H1 (cell line): ENCODE results near the gene PVALB. TPM values are rescaled to one million over a fixed set of nuclear protein-coding genes. Genes with fewer than 3 reads are reported as not detected.

Experiments
- CTCF ChIA-PET: fragments of 300-600 bp; sonication (Branson Sonifier 250); formaldehyde crosslinking; loops from one replicate; lab custom pipeline; 2021; ENCODE audit not compliant: partially characterized antibody; lab: Charles Lee
- POLR2A ChIA-PET: fragments of 300-600 bp; sonication (Branson Sonifier 250); formaldehyde crosslinking; loops from one replicate; lab custom pipeline; 2021; ENCODE audit warnings: inconsistent platforms; ENCODE audit not compliant: partially characterized antibody; lab: Charles Lee
- DNase-seq, 2 experiments: peaks; one replicate each; pipeline versions ENCODE4 v3.0.0 to v3.0.0-alpha.2; 2010 to 2022; ENCODE audit warnings: low spot score in 2 of 2, low read depth in 1 of 2, mixed read lengths in 1 of 2
- FAIRE-seq: peaks from 2 replicates; lab custom pipeline; 2011; peaks lifted over from hg19 to GRCh38; lab: Jason Lieb, UNC
- H2AFZ ChIP-seq: 2 replicates; pipeline ENCODE4 v1.8.1; 2012; ENCODE audit warnings: low read length, inconsistent platforms
- H2AK5ac ChIP-seq: 2 replicates; pipeline ENCODE4 v1.6.1; 2013; ENCODE audit warnings: low read depth, low read length
- H2BK120ac ChIP-seq: replicated peaks from 2 replicates; pipeline ENCODE3; 2013; ENCODE audit warnings: low read depth, low read length, inconsistent platforms
- H2BK12ac ChIP-seq: 2 replicates; pipeline ENCODE4 v1.6.1; 2013; ENCODE audit warnings: low read depth, low read length
- H2BK15ac ChIP-seq: 2 replicates; pipeline ENCODE4 v1.6.1; 2013; ENCODE audit warnings: low read length
- H2BK20ac ChIP-seq: 2 replicates; pipeline ENCODE4 v1.6.1; 2013; ENCODE audit warnings: low read length
- H2BK5ac ChIP-seq: 2 replicates; pipeline ENCODE4 v1.6.1; 2013; ENCODE audit warnings: low read depth, low read length
- H3K14ac ChIP-seq: 2 replicates; pipeline ENCODE4 v1.6.1; 2013; ENCODE audit warnings: inconsistent platforms; ENCODE audit not compliant: insufficient read length
- H3K18ac ChIP-seq: 2 replicates; pipeline ENCODE4 v1.6.1; 2013; ENCODE audit warnings: low read length; ENCODE audit errors: extremely low read depth
- H3K23ac ChIP-seq: 2 replicates; pipeline ENCODE4 v1.6.1; 2013; ENCODE audit warnings: inconsistent platforms; ENCODE audit not compliant: insufficient read length
- H3K23me2 ChIP-seq: 2 replicates; pipeline ENCODE4 v1.6.1; 2013; ENCODE audit warnings: low read depth, low read length
- H3K27ac ChIP-seq: 2 replicates; pipeline ENCODE4 v1.6.1; 2011; ENCODE audit warnings: low read depth, low read length, inconsistent platforms
- H3K27me3 ChIP-seq, 4 experiments: replicated peaks in 1 of 4; 1 replicate in 1 of 4; 2 replicates in 3 of 4; pipeline versions ENCODE4 v1.6.1 to v1.8.1; 2011 to 2013; ENCODE audit warnings: low read length in 3 of 4, mild to moderate bottlenecking in 3 of 4, inconsistent platforms in 2 of 4, mixed read lengths in 2 of 4, moderate library complexity in 1 of 4; ENCODE audit not compliant: control insufficient read depth in 3 of 4, insufficient read depth in 3 of 4; ENCODE audit errors: extremely low read depth in 1 of 4
- H3K36me3 ChIP-seq, 4 experiments: 2 replicates each; pipeline versions ENCODE4 v1.6.1 to v1.8.1; 2011 to 2013; ENCODE audit warnings: mild to moderate bottlenecking in 4 of 4, low read length in 3 of 4, moderate library complexity in 2 of 4, control low read depth in 1 of 4, inconsistent platforms in 1 of 4; ENCODE audit not compliant: insufficient read depth in 4 of 4, control insufficient read depth in 2 of 4
- H3K4ac ChIP-seq: replicated peaks from 2 replicates; pipeline ENCODE3; 2013; ENCODE audit warnings: low read length, low read depth, mixed read lengths, inconsistent platforms; ENCODE audit not compliant: insufficient read length
- H3K4me1 ChIP-seq, 4 experiments: replicated peaks in 1 of 4; 1 replicate in 1 of 4; 2 replicates in 3 of 4; pipeline versions ENCODE4 v1.6.1 to v1.8.1; 2011 to 2013; ENCODE audit warnings: low read length in 3 of 4, inconsistent platforms in 2 of 4, mixed read lengths in 1 of 4; ENCODE audit not compliant: insufficient read depth in 4 of 4, control insufficient read depth in 3 of 4
- H3K4me2 ChIP-seq, 2 experiments: 2 replicates each; pipeline versions ENCODE4 v1.6.1 to v1.8.1; 2011 to 2013; ENCODE audit warnings: low read depth in 2 of 2, low read length in 2 of 2, control low read depth in 1 of 2, inconsistent platforms in 1 of 2, mild to moderate bottlenecking in 1 of 2; ENCODE audit not compliant: insufficient read depth in 1 of 2
- H3K4me3 ChIP-seq, 4 experiments: fragments of 200-600, 300-600 bp in 1 of 4; sonication (generic), shearing (Covaris generic), sonication (Bioruptor Twin) in 1 of 4; 2 replicates each; pipeline versions ENCODE4 v1.5.1 to v1.8.1; 2011 to 2016; ENCODE audit warnings: low read length in 4 of 4, low read depth in 3 of 4, control low read depth in 2 of 4, inconsistent platforms in 2 of 4, mild to moderate bottlenecking in 2 of 4, mixed read lengths in 1 of 4, moderate library complexity in 1 of 4; ENCODE audit not compliant: insufficient read depth in 2 of 4; ENCODE audit errors: extremely low read depth in 1 of 4
- H3K56ac ChIP-seq: replicated peaks from 2 replicates; pipeline ENCODE3; 2013; ENCODE audit warnings: low read depth, mild to moderate bottlenecking, mixed read lengths, low read length, inconsistent platforms; ENCODE audit not compliant: insufficient read length
- H3K79me1 ChIP-seq: 2 replicates; pipeline ENCODE4 v1.6.1; 2013; ENCODE audit warnings: low read depth, low read length, control low read depth
- H3K79me2 ChIP-seq, 2 experiments: 2 replicates each; pipeline versions ENCODE4 v1.6.1 to v1.8.1; 2012 to 2013; ENCODE audit warnings: low read length in 2 of 2, mild to moderate bottlenecking in 2 of 2, inconsistent platforms in 1 of 2; ENCODE audit not compliant: insufficient read depth in 2 of 2, control insufficient read depth in 1 of 2
- H3K9ac ChIP-seq, 4 experiments: replicated peaks in 1 of 4; 1 replicate in 1 of 4; 2 replicates in 3 of 4; pipeline versions ENCODE4 v1.6.1 to v1.8.1; 2011 to 2013; ENCODE audit warnings: low read depth in 3 of 4, low read length in 3 of 4, control low read depth in 2 of 4, mild to moderate bottlenecking in 2 of 4, moderate library complexity in 2 of 4, inconsistent platforms in 1 of 4; ENCODE audit errors: extremely low read depth in 1 of 4
- H3K9me3 ChIP-seq, 2 experiments: 2 replicates each; pipeline versions ENCODE4 v1.6.1 to v1.8.1; 2012 to 2013; ENCODE audit warnings: mild to moderate bottlenecking in 2 of 2, moderate library complexity in 2 of 2, control low read depth in 1 of 2, inconsistent platforms in 1 of 2, low read depth in 1 of 2, low read length in 1 of 2, mixed read lengths in 1 of 2; ENCODE audit not compliant: insufficient read depth in 2 of 2
- H4K20me1 ChIP-seq, 2 experiments: replicated peaks in 1 of 2; 2 replicates each; pipeline versions ENCODE3 to v1.8.1; 2011 to 2013; ENCODE audit warnings: inconsistent platforms in 2 of 2, low read length in 2 of 2, mild to moderate bottlenecking in 1 of 2; ENCODE audit not compliant: insufficient read depth in 2 of 2, control insufficient read depth in 1 of 2
- H4K5ac ChIP-seq: 2 replicates; pipeline ENCODE4 v1.6.1; 2013; ENCODE audit warnings: low read length, low read depth, mixed read lengths, inconsistent platforms; ENCODE audit not compliant: insufficient read length
- H4K8ac ChIP-seq: 2 replicates; pipeline ENCODE4 v1.8.0; 2013; ENCODE audit warnings: mild to moderate bottlenecking, moderate library complexity, low read length, inconsistent platforms; ENCODE audit not compliant: insufficient read depth; ENCODE audit errors: extremely low read depth
- H4K91ac ChIP-seq: replicated peaks from 2 replicates; pipeline ENCODE3; 2013; ENCODE audit warnings: low read length, mixed read lengths, inconsistent platforms; ENCODE audit not compliant: insufficient read length
- JUN ChIP-seq: IDR thresholded peaks from 2 replicates; pipeline ENCODE4 v1.6.1; 2011; ENCODE audit warnings: low read depth, mild to moderate bottlenecking, improper control_type of control experiment, low read length
- KDM1A ChIP-seq: fragments of 200-600, 300-600 bp; sonication (generic); IDR thresholded peaks from 2 replicates; pipeline ENCODE4 v1.7.1; 2016; ENCODE audit warnings: mild to moderate bottlenecking, low read length, borderline replicate concordance
- NRF1 ChIP-seq: IDR thresholded peaks from 2 replicates; pipeline ENCODE4 v1.6.1; 2011; ENCODE audit warnings: mild to moderate bottlenecking, low read depth, low read length, improper control_type of control experiment
- RBBP5 ChIP-seq: IDR thresholded peaks from 2 replicates; pipeline ENCODE4 v1.7.1; 2012; ENCODE audit warnings: low read depth, mild to moderate bottlenecking, inconsistent platforms, low read length, moderate library complexity, borderline replicate concordance
- TBP ChIP-seq: IDR thresholded peaks from 2 replicates; pipeline ENCODE4 v1.6.1; 2011; ENCODE audit warnings: low read depth, low read length, improper control_type of control experiment
- YY1 ChIP-seq: IDR thresholded peaks from 2 replicates; pipeline ENCODE4 v1.6.1; 2011; ENCODE audit warnings: low read depth, mild to moderate bottlenecking, low read length
- WGBS, 2 experiments: shearing (Covaris generic) in 1 of 2; methylation state at CpG; one replicate each; pipeline versions ENCODE4 v1.1.6 to v1.1.7; 2013 to 2015; ENCODE audit warnings: low lambda C conversion rate in 2 of 2, mixed read lengths in 2 of 2, inconsistent platforms in 1 of 2, low coverage in 1 of 2, missing lambda C conversion rate in 1 of 2; ENCODE audit not compliant: insufficient replicate concordance in 2 of 2, insufficient coverage in 1 of 2, insufficient read length in 1 of 2; ENCODE audit errors: extremely low coverage in 1 of 2, missing lambda C conversion rate in 1 of 2; 5-methylcytosine and 5-hydroxymethylcytosine counted together
- polyA plus RNA-seq, 7 experiments: library from polyadenylated mRNA; depleted of rRNA in 3 of 7; stranded (reverse) in 5 of 7; unstranded in 2 of 7; fragments of >200 nt in 5 of 7; fragments of 200-250 nt in 2 of 7; gene quantifications; 1 replicate in 5 of 7; 2 replicates in 1 of 7; 4 replicates in 1 of 7; pipeline versions ENCODE4 v1.2.1 to v1.2.3, GENCODE V29; 2011 to 2013; ENCODE audit warnings: missing spikeins in 2 of 7, mixed read lengths in 2 of 7
- total RNA-seq: library from RNA; stranded (reverse); fragmentation: NEBNext Ultra II Directional; extraction: Animal tissue kit (Norgen Biotek cat#: 25700); gene quantifications from 2 replicates; pipeline ENCODE4 v1.2.1, GENCODE V29; 2021

PVALB gene
- total and polyA plus RNA-seq, 2 of the 8 experiments (the other 6 are each of a cell fraction or from before 2014, with no cell fraction given): 1.7 to 5.4 TPM

GRCh38 chr22:36753916-36754315 is 62.9 kb downstream of the PVALB start:
- peaks cover 0 to 3% (median 0%) of the 10 kb centered on the region in 4 experiments; a peak in 2 of 7 replicates for H3K27me3 ChIP-seq
- no peak overlapping the region for H2BK12ac ChIP-seq
- H3K4me1 ChIP-seq: peaks cover 0 to 7% (median 0%) of the 10 kb centered on the region in 4 experiments; a peak in 2 of 7 replicates
- H3K23ac ChIP-seq: no peak overlapping the region
- H2AK5ac ChIP-seq: no peak overlapping the region
- WGBS, 2 experiments: 77% methylated on average over 12 of the region's 12 CpGs; no CpG with 5 or more reads in 1 of the 2 experiments
- H2BK20ac ChIP-seq: no peak overlapping the region
- H3K18ac ChIP-seq: no peak overlapping the region
- peaks cover 0 to 2% of the 10 kb centered on the region in 2 experiments for H4K20me1 ChIP-seq
- DNase-seq (no peak), FAIRE-seq (no peak)
- POLR2A ChIA-PET: interaction anchor here (0.5 kb wide), 1 partner anchor 226 kb away, joined by 4 read pairs; no protein-coding TSS in a partner anchor
- no peak overlapping the region for H4K8ac ChIP-seq
- H3K14ac ChIP-seq: no peak overlapping the region
- H3K9ac ChIP-seq: no peak overlapping the region
- no peak overlapping the region for H4K5ac ChIP-seq
- no peak for TF ChIP-seq YY1
- TF ChIP-seq TBP: no peak
- TF ChIP-seq NRF1: no peak
- TF ChIP-seq JUN: no peak
- no peak for TF ChIP-seq RBBP5
- no peak for TF ChIP-seq KDM1A
- TF ChIP-seq, all 59 proteins: peak for 0
- Histone ChIP-seq H3K79me2 (no peaks in the 10 kb centered on the region), H3K56ac (no peak overlapping the region), H3K9me3 (no peaks in the 10 kb centered on the region), H2BK5ac (no peak overlapping the region), H2AFZ (no peak overlapping the region), H3K23me2 (no peaks in the 10 kb centered on the region), H2BK120ac (no peak overlapping the region), H2BK15ac (no peak overlapping the region), H3K4me3 (no peak overlapping the region), H3K27ac (no peak overlapping the region), H3K36me3 (no peaks in the 10 kb centered on the region), H3K79me1 (no peaks in the 10 kb centered on the region), H3K4me2 (no peak overlapping the region), H4K91ac (no peak overlapping the region), H3K4ac (no peak overlapping the region)
- CTCF ChIA-PET: interaction anchor here (0.8 to 2.0 kb wide), 3 partner anchors 9 to 507 kb away, joined by 3 to 10 read pairs (median 3); no protein-coding TSS in a partner anchor
